Measurements from ENCODE around the gene SNX25. TPM values are rescaled to one million over a fixed set of nuclear protein-coding genes. Genes with fewer than 3 reads are reported as not detected.
A peak's percentile ranks its signal among the peaks of the same experiment; 100 is the strongest.

Gene SNX25
- total RNA-seq, 1 donor from 2014 or later, result 10.9 TPM

GRCh38 chr4:185346975-185347601, 137.7 kb downstream of the SNX25 start:
- H3K9me3 Mint-ChIP-seq, result peaks cover 4% of the 10 kb centered on the region
- H3K36me3 Mint-ChIP-seq, result peaks cover 37% of the 10 kb centered on the region
- H3K27ac Mint-ChIP-seq, result peak overlapping the region; percentile 48
- DNase-seq (ENCODE audit: low spot score in 2 of 2, unreplicated experiment in 2 of 2), result no peak
- no peak overlapping the region for H3K4me3 Mint-ChIP-seq
- TF ChIP-seq, protein P1, sequence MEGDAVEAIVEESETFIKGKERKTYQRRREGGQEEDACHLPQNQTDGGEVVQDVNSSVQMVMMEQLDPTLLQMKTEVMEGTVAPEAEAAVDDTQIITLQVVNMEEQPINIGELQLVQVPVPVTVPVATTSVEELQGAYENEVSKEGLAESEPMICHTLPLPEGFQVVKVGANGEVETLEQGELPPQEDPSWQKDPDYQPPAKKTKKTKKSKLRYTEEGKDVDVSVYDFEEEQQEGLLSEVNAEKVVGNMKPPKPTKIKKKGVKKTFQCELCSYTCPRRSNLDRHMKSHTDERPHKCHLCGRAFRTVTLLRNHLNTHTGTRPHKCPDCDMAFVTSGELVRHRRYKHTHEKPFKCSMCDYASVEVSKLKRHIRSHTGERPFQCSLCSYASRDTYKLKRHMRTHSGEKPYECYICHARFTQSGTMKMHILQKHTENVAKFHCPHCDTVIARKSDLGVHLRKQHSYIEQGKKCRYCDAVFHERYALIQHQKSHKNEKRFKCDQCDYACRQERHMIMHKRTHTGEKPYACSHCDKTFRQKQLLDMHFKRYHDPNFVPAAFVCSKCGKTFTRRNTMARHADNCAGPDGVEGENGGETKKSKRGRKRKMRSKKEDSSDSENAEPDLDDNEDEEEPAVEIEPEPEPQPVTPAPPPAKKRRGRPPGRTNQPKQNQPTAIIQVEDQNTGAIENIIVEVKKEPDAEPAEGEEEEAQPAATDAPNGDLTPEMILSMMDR (IDR thresholded peaks at IDR 0.05; ENCODE audit: unreplicated experiment), result no peak
- H3K4me1 Mint-ChIP-seq, result peaks cover 27% of the 10 kb centered on the region
- no peaks in the 10 kb centered on the region for H3K27me3 Mint-ChIP-seq (ENCODE audit: low read depth)

DNA sequence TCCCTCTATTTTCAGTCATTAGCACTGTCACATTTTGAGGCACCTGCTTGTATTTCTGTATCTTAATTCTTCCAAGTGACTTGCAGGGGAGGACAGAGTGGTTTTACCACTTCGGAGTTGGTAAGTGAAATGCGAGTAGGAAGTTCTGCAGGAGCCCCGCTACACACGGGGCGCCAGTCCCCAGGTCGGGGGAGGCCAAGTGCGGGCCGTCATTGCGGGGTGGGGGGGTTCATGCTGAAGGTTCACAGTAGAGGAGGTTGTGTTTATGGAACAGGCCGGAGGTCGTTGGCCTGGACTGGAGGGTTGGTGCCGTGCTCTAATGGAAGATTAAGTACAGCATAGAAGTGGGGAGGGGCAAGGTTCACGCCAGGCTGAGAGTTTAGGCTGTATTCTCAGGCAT, 142.3 kb downstream of the SNX25 start:
- Mint-ChIP-seq H3K4me1 (peaks cover 10% of the 10 kb centered on the region), H3K27ac (no peak overlapping the region), H3K9me3 (peaks cover 4% of the 10 kb centered on the region), H3K27me3 (ENCODE audit: low read depth) (no peaks in the 10 kb centered on the region), H3K4me3 (no peak overlapping the region), H3K36me3 (peaks cover 37% of the 10 kb centered on the region)
- no peak for DNase-seq (ENCODE audit: low spot score in 2 of 2, unreplicated experiment in 2 of 2)
- TF ChIP-seq, protein P1 (IDR thresholded peaks at IDR 0.05; ENCODE audit: unreplicated experiment), result no peak

- no peak overlapping the region for H3K27ac Mint-ChIP-seq
- DNase-seq (ENCODE audit: low spot score in 2 of 2, unreplicated experiment in 2 of 2), result no peak
- H3K9me3 Mint-ChIP-seq, result peaks cover 4% of the 10 kb centered on the region
- TF ChIP-seq, protein P1 (IDR thresholded peaks at IDR 0.05; ENCODE audit: unreplicated experiment), result no peak
- peaks cover 33% of the 10 kb centered on the region for H3K36me3 Mint-ChIP-seq
- peaks cover 5% of the 10 kb centered on the region for H3K4me1 Mint-ChIP-seq
- no peaks in the 10 kb centered on the region for H3K27me3 Mint-ChIP-seq (ENCODE audit: low read depth)
- no peak overlapping the region for H3K4me3 Mint-ChIP-seq
Observed at GRCh38 chr4:185352202-185352601, 142.8 kb downstream of the SNX25 start.

DNA sequence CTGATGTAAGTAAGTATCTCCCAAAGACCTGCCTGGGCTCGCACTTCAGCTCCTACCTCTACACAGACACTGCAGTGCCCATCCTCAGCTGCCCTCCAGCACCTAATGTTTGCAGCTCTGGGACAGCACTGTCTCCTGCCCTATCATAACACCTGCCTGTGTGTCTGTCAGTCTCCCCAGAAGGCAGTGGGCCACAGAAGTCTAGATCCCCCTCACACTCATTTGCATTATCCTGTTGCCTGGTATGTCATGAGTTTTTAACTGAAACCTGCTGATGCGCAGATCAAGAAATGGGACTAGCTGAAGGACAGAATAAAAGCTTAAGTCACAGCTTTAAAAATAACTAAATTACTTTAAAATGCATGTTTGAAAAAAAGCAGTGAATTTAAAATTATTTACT, 143.3 kb downstream of the SNX25 start:
- no peaks in the 10 kb centered on the region for H3K27me3 Mint-ChIP-seq (ENCODE audit: low read depth)
- H3K36me3 Mint-ChIP-seq, result peaks cover 34% of the 10 kb centered on the region
- TF ChIP-seq, protein P1 (IDR thresholded peaks at IDR 0.05; ENCODE audit: unreplicated experiment), result no peak
- peaks cover 4% of the 10 kb centered on the region for H3K9me3 Mint-ChIP-seq
- H3K4me1 Mint-ChIP-seq, result peaks cover 3% of the 10 kb centered on the region
- no peak overlapping the region for H3K4me3 Mint-ChIP-seq
- H3K27ac Mint-ChIP-seq, result no peak overlapping the region
- no peak for DNase-seq (ENCODE audit: low spot score in 2 of 2, unreplicated experiment in 2 of 2)

- no peak overlapping the region for H3K27ac Mint-ChIP-seq
- H3K4me3 Mint-ChIP-seq, result no peak overlapping the region
- H3K9me3 Mint-ChIP-seq, result no peaks in the 10 kb centered on the region
- peaks cover 9% of the 10 kb centered on the region for H3K36me3 Mint-ChIP-seq
- H3K27me3 Mint-ChIP-seq (ENCODE audit: low read depth), result no peaks in the 10 kb centered on the region
- TF ChIP-seq, protein P1 (IDR thresholded peaks at IDR 0.05; ENCODE audit: unreplicated experiment), result no peak
- no peak for DNase-seq (ENCODE audit: low spot score in 2 of 2, unreplicated experiment in 2 of 2)
- H3K4me1 Mint-ChIP-seq, result peaks cover 6% of the 10 kb centered on the region
Observed at GRCh38 chr4:185357211-185357610, 147.8 kb downstream of the SNX25 start.

All from mesothelial cell of epicardium (in vitro differentiated cells).